HCT116 (cell line): Measurements from ENCODE around the gene TLCD5. TPM values are rescaled to one million over a fixed set of nuclear protein-coding genes. Genes with fewer than 3 reads are reported as not detected.

Experiments used
- ATAC-seq: fragments of 200-7000 bp; cut with Tn5 transposase; 2 replicates; pipeline ENCODE4 v1.9.1; 2020; ENCODE audit warnings: mild to moderate bottlenecking, moderate library complexity
- BruUV-seq: library from RNA; stranded (reverse); fragments of 400-500 nt; replicated peaks from 2 replicates; lab custom pipeline; 2021; lab: Mats Ljungman, UMichigan
- CTCF ChIA-PET: fragments of 300-600 bp; sonication (Branson Sonifier 250); formaldehyde crosslinking; loops from one replicate; lab custom pipeline; 2021; ENCODE audit warnings: antibody characterized with exemption; lab: Charles Lee
- POLR2A ChIA-PET: fragments of 300-600, 350-600 bp; sonication (Branson Sonifier 250); formaldehyde crosslinking; loops from one replicate; lab custom pipeline; 2021; ENCODE audit warnings: antibody characterized with exemption; lab: Charles Lee
- RAD21 ChIA-PET, 2 experiments: fragments of 300-600 bp; sonication (Branson Sonifier 250); formaldehyde crosslinking; loops; one replicate each; lab custom pipeline; 2023; ENCODE audit warnings: low total read pairs in 2 of 2; ENCODE audit not compliant: uncharacterized antibody in 2 of 2, unreplicated experiment in 2 of 2, low non-redundant PET in 1 of 2; lab: Charles Lee
- DNase-seq: peaks from one replicate; pipeline ENCODE4 v3.0.0-alpha.2; 2010; ENCODE audit warnings: low read depth, low spot score
- H2AFZ ChIP-seq: fragments of 200-600 bp; shearing (Covaris generic), sonication (generic); 2 replicates; pipeline ENCODE4 v1.6.1; 2017; ENCODE audit warnings: low read depth, mixed run types, mixed read lengths, antibody characterized with exemption, low read length; ENCODE audit not compliant: poor library complexity, severe bottlenecking
- H3K27ac ChIP-seq: 2 replicates; pipeline ENCODE4 v1.5.1; 2012; ENCODE audit warnings: low read depth, low read length
- H3K27me3 ChIP-seq: fragments of 200-600 bp; sonication (generic); 2 replicates; pipeline ENCODE4 v1.6.1; 2016; ENCODE audit warnings: mixed run types, low read length, mixed read lengths; ENCODE audit not compliant: insufficient read depth
- H3K36me3 ChIP-seq, 2 experiments: fragments of 200-500 bp in 1 of 2; fragments of 200-600 bp in 1 of 2; sonication (Bioruptor generic) in 1 of 2; sonication (generic) in 1 of 2; 2 replicates each; pipeline versions ENCODE4 v1.5.1 to v1.6.1; 2014 to 2016; ENCODE audit warnings: low read length in 2 of 2, inconsistent platforms in 1 of 2, mixed read lengths in 1 of 2, mixed run types in 1 of 2; ENCODE audit not compliant: insufficient read depth in 2 of 2, control insufficient read depth in 1 of 2
- H3K4me1 ChIP-seq, 2 experiments: fragments of 200-600 bp in 1 of 2; sonication (generic) in 1 of 2; 2 replicates each; pipeline versions ENCODE4 v1.5.1 to v1.6.1; 2012 to 2017; ENCODE audit warnings: low read length in 2 of 2, inconsistent platforms in 1 of 2, mild to moderate bottlenecking in 1 of 2, mixed read lengths in 1 of 2, mixed run types in 1 of 2, moderate library complexity in 1 of 2; ENCODE audit not compliant: insufficient read depth in 2 of 2, control insufficient read depth in 1 of 2
- H3K4me2 ChIP-seq: fragments of 200-600 bp; sonication (generic); 2 replicates; pipeline ENCODE4 v1.6.1; 2017; ENCODE audit warnings: mixed run types, low read length, mixed read lengths
- H3K4me3 ChIP-seq, 2 experiments: fragments of 200-600 bp in 1 of 2; sonication (generic) in 1 of 2; replicated peaks in 1 of 2; 2 replicates each; pipeline ENCODE4 v1.5.1; 2011 to 2016; ENCODE audit warnings: low read length in 2 of 2, control low read depth in 1 of 2, low read depth in 1 of 2, mild to moderate bottlenecking in 1 of 2, mixed read lengths in 1 of 2, mixed run types in 1 of 2
- H3K79me2 ChIP-seq: fragments of 200-600 bp; sonication (generic); 2 replicates; pipeline ENCODE4 v1.6.1; 2017; ENCODE audit warnings: mild to moderate bottlenecking, mixed run types, low read length, moderate library complexity, mixed read lengths; ENCODE audit not compliant: insufficient read depth
- H3K9ac ChIP-seq: fragments of 200-600 bp; sonication (generic); 2 replicates; pipeline ENCODE4 v1.6.1; 2016; ENCODE audit warnings: low read length, mixed read lengths
- H3K9me2 ChIP-seq: fragments of 200-600 bp; sonication (generic), shearing (Covaris generic); 2 replicates; pipeline ENCODE4 v1.6.1; 2017; ENCODE audit warnings: mixed run types, mild to moderate bottlenecking, moderate library complexity; ENCODE audit not compliant: insufficient read depth
- H3K9me3 ChIP-seq, 2 experiments: fragments of 200-500 bp in 1 of 2; fragments of 200-600 bp in 1 of 2; sonication (Bioruptor generic) in 1 of 2; sonication (generic) in 1 of 2; 2 replicates each; pipeline ENCODE4 v1.6.1; 2014 to 2017; ENCODE audit warnings: low read length in 2 of 2, mixed read lengths in 2 of 2, inconsistent platforms in 1 of 2, low read depth in 1 of 2, mild to moderate bottlenecking in 1 of 2, mixed run types in 1 of 2, moderate library complexity in 1 of 2; ENCODE audit not compliant: control insufficient read depth in 1 of 2, insufficient read depth in 1 of 2
- H4K20me1 ChIP-seq: fragments of 200-600 bp; sonication (generic), shearing (Covaris generic); 2 replicates; pipeline ENCODE4 v1.6.1; 2017; ENCODE audit warnings: mixed run types, mild to moderate bottlenecking, moderate library complexity; ENCODE audit not compliant: insufficient read depth
- EZH2phosphoT487 ChIP-seq: fragments of 200-600 bp; IDR thresholded peaks from 2 replicates; pipeline ENCODE4 v1.6.1; 2018; ENCODE audit warnings: antibody characterized with exemption, borderline replicate concordance
- FOSL1 ChIP-seq: IDR thresholded peaks from 2 replicates; pipeline ENCODE4 v1.6.1; 2012; ENCODE audit warnings: low read depth
- JUND ChIP-seq: IDR thresholded peaks from 2 replicates; pipeline ENCODE4 v1.6.1; 2012
- POLR2AphosphoS5 ChIP-seq: IDR thresholded peaks from 2 replicates; pipeline ENCODE4 v1.6.1; 2011; ENCODE audit warnings: mild to moderate bottlenecking, low read depth, low read length, moderate library complexity
- TCF7L2 ChIP-seq: IDR thresholded peaks from 2 replicates; pipeline ENCODE4 v1.7.0; 2011; ENCODE audit warnings: borderline replicate concordance, inconsistent platforms; ENCODE audit not compliant: insufficient read depth, insufficient read length; ENCODE audit errors: extremely low read depth
- ZFX ChIP-seq: fragments of 450-650 bp; IDR thresholded peaks from 2 replicates; pipeline ENCODE4 v1.6.1; 2017
- intact Hi-C: fragments of 100-400 bp; cut with micrococcal nuclease; formaldehyde crosslinking; loops from 2 replicates; pipeline ENCODE4 v1.10.0; 2022
- total RNA-seq: library from RNA; stranded (reverse); gene quantifications from one replicate; pipeline ENCODE4 v1.2.1, GENCODE V29; 2021; ENCODE audit not compliant: unreplicated experiment
- TF ChIP-seq, protein P1 (sequence below): IDR thresholded peaks from 2 replicates; pipeline ENCODE4 v1.6.1; 2012

Gene TLCD5
- total RNA-seq, 1 experiment from 2014 or later = 9.1 TPM

GRCh38 chr11:120342678-120343077 lies 17.6 kb downstream of the TLCD5 start:
- RAD21 ChIA-PET = no interaction called here
- Histone ChIP-seq H3K9ac (no peak overlapping the region), H4K20me1 (peaks cover 17% of the 10 kb centered on the region; the same call in 1 of the 2 replicates), H2AFZ (no peak overlapping the region), H3K9me3 (no peaks in the 10 kb centered on the region), H3K79me2 (peaks cover 99% of the 10 kb centered on the region), H3K4me1 (peaks cover 68 to 72% of the 10 kb centered on the region in 2 experiments), H3K27ac (no peak overlapping the region), H3K9me2 (no peaks in the 10 kb centered on the region), H3K27me3 (no peaks in the 10 kb centered on the region), H3K4me3 (no peak overlapping the region), H3K36me3 (no peaks in the 10 kb centered on the region), H3K4me2 (peak overlapping the region; percentile 46; the same call in 1 of the 2 replicates)
- POLR2A ChIA-PET = no interaction called here
- no peak for TF ChIP-seq ZFX
- TF ChIP-seq, protein P1, sequence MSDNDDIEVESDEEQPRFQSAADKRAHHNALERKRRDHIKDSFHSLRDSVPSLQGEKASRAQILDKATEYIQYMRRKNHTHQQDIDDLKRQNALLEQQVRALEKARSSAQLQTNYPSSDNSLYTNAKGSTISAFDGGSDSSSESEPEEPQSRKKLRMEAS = no peak
- BruUV-seq = no TSS peak
- no peak for ATAC-seq
- intact Hi-C loops = no loop called here
- CTCF ChIA-PET = no interaction called here
- no peak for DNase-seq

GRCh38 chr11:120343429-120343828 lies 18.3 kb downstream of the TLCD5 start:
- no peak overlapping the region for H2AFZ ChIP-seq
- ATAC-seq = peak; percentile 29; the same call in 1 of the 2 replicates
- H3K4me3 ChIP-seq = no peak overlapping the region
- no peaks in the 10 kb centered on the region for H3K27me3 ChIP-seq
- no peak for DNase-seq
- TF ChIP-seq TCF7L2 = no peak
- no peak for TF ChIP-seq JUND
- no peak for TF ChIP-seq FOSL1
- TF ChIP-seq POLR2AphosphoS5 = no peak
- no peak for TF ChIP-seq EZH2phosphoT487
- BruUV-seq = no TSS peak
- ChIA-PET POLR2A (no interaction called here), RAD21 (no interaction called here), CTCF (no interaction called here)
- H3K9ac ChIP-seq = no peak overlapping the region
- peaks cover 13% of the 10 kb centered on the region; the same call in 1 of the 2 replicates for H4K20me1 ChIP-seq
- peak overlapping the region; percentile 46 for H3K4me2 ChIP-seq
- no peaks in the 10 kb centered on the region for H3K36me3 ChIP-seq
- peaks cover 65 to 66% of the 10 kb centered on the region in 2 experiments for H3K4me1 ChIP-seq
- no peaks in the 10 kb centered on the region for H3K9me2 ChIP-seq
- intact Hi-C loops = no loop called here
- no peaks in the 10 kb centered on the region for H3K9me3 ChIP-seq
- H3K27ac ChIP-seq = no peak overlapping the region
- H3K79me2 ChIP-seq = peaks cover 99% of the 10 kb centered on the region
